GM18868 (cell line): ENCODE results near the gene OSBPL8.

Experiments
- ATAC-seq: cut with Tn5 transposase; IDR thresholded peaks from one replicate; pipeline ENCODE4 v1.9.1; 2021; ENCODE audit warnings: mild to moderate bottlenecking, moderate library complexity; ENCODE audit not compliant: unreplicated experiment

The OSBPL8 gene

DNA sequence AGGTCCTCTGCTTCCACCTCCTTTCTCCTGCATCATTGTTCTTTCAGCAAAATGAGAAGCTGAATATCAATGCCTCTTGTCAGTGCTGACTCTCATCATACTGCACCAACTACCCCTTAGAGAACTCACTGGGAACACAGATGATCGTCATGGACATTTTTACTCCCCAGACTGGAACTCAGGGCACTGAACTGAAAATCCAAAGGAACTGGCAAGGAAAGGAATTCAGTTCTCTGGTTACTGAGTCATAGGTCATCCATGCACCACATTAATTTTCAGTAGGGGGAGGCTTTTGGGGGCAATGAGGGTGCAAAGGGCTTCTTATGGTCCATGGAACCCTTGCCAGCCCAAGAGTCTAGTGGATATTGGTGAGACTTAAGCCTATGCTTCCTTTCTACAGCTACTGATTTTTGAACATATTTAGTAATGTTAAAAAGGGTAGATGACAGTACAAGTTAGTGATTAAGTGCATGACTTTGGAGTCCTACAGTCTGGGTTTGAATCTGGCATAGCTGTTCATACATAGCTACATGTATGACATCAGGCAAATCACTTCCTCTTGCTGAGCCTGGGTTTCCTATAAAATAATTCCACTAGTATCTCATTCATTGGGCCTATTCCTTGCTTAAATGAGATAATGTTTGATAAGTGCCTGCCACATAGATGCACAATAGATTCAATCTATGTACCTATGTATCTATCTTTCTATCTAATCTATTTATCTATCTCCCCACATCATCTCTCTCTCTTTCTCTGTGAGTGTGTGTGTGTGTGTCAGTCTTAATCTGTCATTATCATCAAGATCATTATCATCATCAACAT, 240.6 kb downstream of the OSBPL8 start:
- ATAC-seq, result no peak

DNA sequence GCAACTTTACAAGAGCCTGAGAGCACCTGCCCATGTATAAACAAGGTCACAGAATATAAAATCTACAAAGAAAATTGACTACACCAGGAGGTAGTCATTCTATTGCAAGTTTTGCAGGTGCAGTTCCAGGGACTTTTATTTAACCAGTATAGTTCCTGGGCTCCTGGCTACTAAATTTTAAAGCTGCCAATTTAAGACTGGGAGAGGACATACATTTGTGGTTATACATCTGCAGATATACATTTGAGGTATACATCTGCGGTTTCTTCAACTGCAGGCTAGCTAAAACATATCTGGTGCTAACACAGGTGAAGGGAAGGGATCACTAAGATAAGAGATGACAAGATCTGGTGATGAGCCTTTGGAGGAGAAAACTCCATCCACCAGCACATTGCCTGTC, 241.6 kb downstream of the OSBPL8 start:
- ATAC-seq, result no peak

GRCh38 chr12:76316468-76316867, 243.1 kb downstream of the OSBPL8 start:
- no peak for ATAC-seq

- no peak for ATAC-seq
Measured at GRCh38 chr12:76313299-76313698, 246.3 kb downstream of the OSBPL8 start.

DNA sequence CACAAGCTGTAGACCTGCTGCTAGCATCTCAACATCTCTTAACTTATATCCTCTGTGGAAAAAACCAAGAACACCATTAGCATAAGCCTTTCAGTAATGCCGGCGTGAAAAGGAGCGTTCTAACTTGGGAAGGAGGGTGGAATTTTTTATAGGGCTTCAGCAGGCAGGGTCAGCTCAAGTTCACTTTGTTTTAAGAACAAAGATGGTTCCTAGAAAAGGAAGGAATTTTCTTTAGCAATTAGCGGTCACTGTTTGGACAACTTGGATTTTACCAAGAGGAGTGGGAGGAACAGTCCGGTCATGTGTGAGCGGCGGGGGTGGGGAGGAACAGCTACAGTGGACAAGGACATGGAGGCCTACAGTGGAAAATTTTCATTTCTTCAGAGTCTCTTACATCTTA, 247.3 kb downstream of the OSBPL8 start:
- no peak for ATAC-seq

- no peak for ATAC-seq
Measured at GRCh38 chr12:76311796-76312195, 247.8 kb downstream of the OSBPL8 start.

- no peak for ATAC-seq
Measured at GRCh38 chr12:76310110-76310509, 249.5 kb downstream of the OSBPL8 start.

GRCh38 chr12:76308866-76309265, 250.7 kb downstream of the OSBPL8 start:
- ATAC-seq, result no peak

DNA sequence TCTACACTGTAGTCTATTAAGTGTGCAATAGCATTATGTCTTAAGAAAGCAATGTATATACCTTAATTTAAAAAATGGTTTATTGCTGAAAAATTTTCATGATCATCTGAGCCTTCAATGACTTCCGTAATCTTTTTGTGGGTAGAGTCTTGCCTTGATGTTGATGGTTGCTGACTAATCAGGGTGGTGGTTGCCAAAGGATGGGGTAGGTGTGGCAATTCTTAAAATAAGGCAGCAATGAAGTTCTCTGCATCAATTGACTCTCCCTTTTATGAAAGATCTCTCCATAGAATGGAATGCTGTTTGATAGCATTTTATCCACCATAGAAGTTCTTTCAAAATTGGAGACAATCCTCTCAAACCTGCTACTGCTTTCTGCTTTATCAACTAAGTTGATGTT, 252.5 kb downstream of the OSBPL8 start:
- ATAC-seq, result no peak

GRCh38 chr12:76303989-76304460, 255.5 kb downstream of the OSBPL8 start:
- ATAC-seq, result no peak

DNA sequence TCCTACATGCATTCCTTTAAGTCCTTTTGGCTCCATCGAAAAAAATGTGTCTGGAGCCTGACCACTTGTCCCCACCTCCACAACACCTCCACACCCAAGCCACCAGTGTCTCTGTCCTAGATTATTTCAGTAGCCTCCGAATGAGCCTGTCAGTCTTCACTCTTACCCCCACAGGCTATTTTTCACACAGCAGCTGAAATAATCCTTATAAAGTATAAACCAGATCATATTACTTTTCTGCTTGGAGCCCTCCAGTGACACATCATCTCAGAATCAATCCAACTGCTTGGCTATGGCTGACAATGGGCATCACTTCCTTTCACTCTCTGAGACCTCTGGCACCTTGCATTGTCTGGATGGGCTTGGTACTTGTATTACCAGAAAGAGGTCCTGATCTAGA, 256.2 kb downstream of the OSBPL8 start:
- ATAC-seq, result no peak
